ENCODE results near the gene COX19.
"Not testable (repeated sequence)": the region's sequence is repeated elsewhere in the genome, so short reads cannot be mapped to it uniquely, and the experiment has no call there.

Gene COX19

GRCh38 chr7:960269-960871 is 15.0 kb downstream of the COX19 start:
- no peak for DNase-seq (ENCODE audit: low read depth)

GRCh38 chr7:959740-960139 is 15.6 kb downstream of the COX19 start:
- not testable (repeated sequence) for DNase-seq (ENCODE audit: low read depth)

GRCh38 chr7:959271-959670 is 16.1 kb downstream of the COX19 start:
- DNase-seq (ENCODE audit: low read depth): no peak

- DNase-seq (ENCODE audit: low read depth): no peak
These were observed 16.8 kb downstream of the COX19 start for GRCh38 chr7:958221-959200.

GRCh38 chr7:957418-958220 is 17.7 kb downstream of the COX19 start:
- DNase-seq (ENCODE audit: low read depth): no peak

- DNase-seq (ENCODE audit: low read depth): no peak
These were observed 19.3 kb downstream of the COX19 start for GRCh38 chr7:956031-956430.

GRCh38 chr7:954330-955238 is 20.8 kb downstream of the COX19 start, which contains the start of gene ADAP1:
TSS of gene ADAP1 (minus strand) at chr7:954680. CDS start at chr7:954477, 203 bp downstream.
- DNase-seq (ENCODE audit: low read depth): peak; percentile 55

- peak; percentile 22 for DNase-seq (ENCODE audit: low read depth)
These were observed 21.6 kb downstream of the COX19 start for GRCh38 chr7:953547-954327.

- DNase-seq (ENCODE audit: low read depth): no peak
These were observed 22.6 kb downstream of the COX19 start for GRCh38 chr7:952548-953441.

GRCh38 chr7:951881-952547 is 23.3 kb downstream of the COX19 start:
- no peak for DNase-seq (ENCODE audit: low read depth)

GRCh38 chr7:949021-949934 is 26.1 kb downstream of the COX19 start:
- no peak for DNase-seq (ENCODE audit: low read depth)

- no peak for DNase-seq (ENCODE audit: low read depth)
These were observed 27.7 kb downstream of the COX19 start for GRCh38 chr7:947391-948210.

- DNase-seq (ENCODE audit: low read depth): no peak
These were observed 28.9 kb downstream of the COX19 start for GRCh38 chr7:946256-946996.

GRCh38 chr7:945556-946255 is 29.6 kb downstream of the COX19 start:
- no peak for DNase-seq (ENCODE audit: low read depth)

- DNase-seq (ENCODE audit: low read depth): no peak
These were observed 30.2 kb downstream of the COX19 start for GRCh38 chr7:945147-945555.

GRCh38 chr7:944744-945143 is 30.6 kb downstream of the COX19 start:
- DNase-seq (ENCODE audit: low read depth): no peak
